IPS-NIHi11 (cell line): ENCODE data around the gene SIM1.

ENCODE experiments used
- DNase-seq: peaks from one replicate; pipeline ENCODE4 v3.0.0; 2012; ENCODE audit warnings: mixed read lengths, low spot score

The SIM1 gene

GRCh38 chr6:100472674-100473073, 8.0 kb upstream of the SIM1 start:
- no peak for DNase-seq

GRCh38 chr6:100470422-100471120, 5.8 kb upstream of the SIM1 start:
- no peak for DNase-seq

GRCh38 chr6:100469101-100469859, 4.6 kb upstream of the SIM1 start:
- DNase-seq = no peak

- DNase-seq = no peak
Observed at GRCh38 chr6:100468016-100468622, 3.4 kb upstream of the SIM1 start.

GRCh38 chr6:100467129-100468015, 2.7 kb upstream of the SIM1 start:
- DNase-seq = no peak

- DNase-seq = peak; percentile 38
Observed at GRCh38 chr6:100466410-100467128, 1.8 kb upstream of the SIM1 start.

- DNase-seq = no peak
Observed at GRCh38 chr6:100465701-100466409, 1.1 kb upstream of the SIM1 start.

- DNase-seq = no peak
Observed at GRCh38 chr6:100464162-100464851, 414 bp downstream of the SIM1 start.

GRCh38 chr6:100463630-100464161, 1.0 kb downstream of the SIM1 start:
- DNase-seq = no peak

- DNase-seq = no peak
Observed at GRCh38 chr6:100462706-100463629, 1.8 kb downstream of the SIM1 start.

- DNase-seq = no peak
Observed at GRCh38 chr6:100461917-100462705, 2.6 kb downstream of the SIM1 start.

- DNase-seq = no peak
Observed at GRCh38 chr6:100461278-100461916, 3.3 kb downstream of the SIM1 start.

GRCh38 chr6:100460650-100461204, 4.0 kb downstream of the SIM1 start:
- DNase-seq = no peak

- DNase-seq = no peak
Observed at GRCh38 chr6:100459592-100460184, 5.0 kb downstream of the SIM1 start.

GRCh38 chr6:100458841-100459591, 5.7 kb downstream of the SIM1 start:
- no peak for DNase-seq
